Measurements from ENCODE around the gene PTPN4. TPM values are rescaled to one million over a fixed set of nuclear protein-coding genes. Genes with fewer than 3 reads are reported as not detected.
A peak's percentile ranks its signal among the peaks of the same experiment; 100 is the strongest.

PTPN4 gene
- total RNA-seq, 1 donor = 19.5 TPM

GRCh38 chr2:120013597-120014223 is 254.0 kb downstream of the PTPN4 start:
- TF ChIP-seq, protein P1, sequence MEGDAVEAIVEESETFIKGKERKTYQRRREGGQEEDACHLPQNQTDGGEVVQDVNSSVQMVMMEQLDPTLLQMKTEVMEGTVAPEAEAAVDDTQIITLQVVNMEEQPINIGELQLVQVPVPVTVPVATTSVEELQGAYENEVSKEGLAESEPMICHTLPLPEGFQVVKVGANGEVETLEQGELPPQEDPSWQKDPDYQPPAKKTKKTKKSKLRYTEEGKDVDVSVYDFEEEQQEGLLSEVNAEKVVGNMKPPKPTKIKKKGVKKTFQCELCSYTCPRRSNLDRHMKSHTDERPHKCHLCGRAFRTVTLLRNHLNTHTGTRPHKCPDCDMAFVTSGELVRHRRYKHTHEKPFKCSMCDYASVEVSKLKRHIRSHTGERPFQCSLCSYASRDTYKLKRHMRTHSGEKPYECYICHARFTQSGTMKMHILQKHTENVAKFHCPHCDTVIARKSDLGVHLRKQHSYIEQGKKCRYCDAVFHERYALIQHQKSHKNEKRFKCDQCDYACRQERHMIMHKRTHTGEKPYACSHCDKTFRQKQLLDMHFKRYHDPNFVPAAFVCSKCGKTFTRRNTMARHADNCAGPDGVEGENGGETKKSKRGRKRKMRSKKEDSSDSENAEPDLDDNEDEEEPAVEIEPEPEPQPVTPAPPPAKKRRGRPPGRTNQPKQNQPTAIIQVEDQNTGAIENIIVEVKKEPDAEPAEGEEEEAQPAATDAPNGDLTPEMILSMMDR (IDR thresholded peaks at IDR 0.05; ENCODE audit: extremely low read depth, low read depth, low read length) = no peak
- H3K4me2 ChIP-seq (ENCODE audit: insufficient read depth, low read length) = peak overlapping the region; percentile 83
- H3K79me2 ChIP-seq (ENCODE audit: insufficient read depth, low read length) = no peaks in the 10 kb centered on the region
- peak overlapping the region; percentile 86 for H3K4me3 ChIP-seq (ENCODE audit: insufficient read depth, low read length)
- peaks cover 10% of the 10 kb centered on the region for H3K4me1 ChIP-seq (ENCODE audit: insufficient read depth, low read length)
- DNase-seq (ENCODE audit: insufficient read length, low spot score, missing footprints) = no peak
- H2AFZ ChIP-seq (ENCODE audit: low read length) = peak overlapping the region; percentile 83
- H3K36me3 ChIP-seq (ENCODE audit: insufficient read depth, low read length) = no peaks in the 10 kb centered on the region
- H3K9me3 ChIP-seq (ENCODE audit: low read depth, low read length) = no peaks in the 10 kb centered on the region
- H3K27me3 ChIP-seq (ENCODE audit: insufficient read depth, low read length) = no peaks in the 10 kb centered on the region
- no peak overlapping the region for H3K27ac ChIP-seq (ENCODE audit: low read depth, low read length)
- H4K20me1 ChIP-seq (ENCODE audit: insufficient read depth, low read length) = no peaks in the 10 kb centered on the region

DNA sequence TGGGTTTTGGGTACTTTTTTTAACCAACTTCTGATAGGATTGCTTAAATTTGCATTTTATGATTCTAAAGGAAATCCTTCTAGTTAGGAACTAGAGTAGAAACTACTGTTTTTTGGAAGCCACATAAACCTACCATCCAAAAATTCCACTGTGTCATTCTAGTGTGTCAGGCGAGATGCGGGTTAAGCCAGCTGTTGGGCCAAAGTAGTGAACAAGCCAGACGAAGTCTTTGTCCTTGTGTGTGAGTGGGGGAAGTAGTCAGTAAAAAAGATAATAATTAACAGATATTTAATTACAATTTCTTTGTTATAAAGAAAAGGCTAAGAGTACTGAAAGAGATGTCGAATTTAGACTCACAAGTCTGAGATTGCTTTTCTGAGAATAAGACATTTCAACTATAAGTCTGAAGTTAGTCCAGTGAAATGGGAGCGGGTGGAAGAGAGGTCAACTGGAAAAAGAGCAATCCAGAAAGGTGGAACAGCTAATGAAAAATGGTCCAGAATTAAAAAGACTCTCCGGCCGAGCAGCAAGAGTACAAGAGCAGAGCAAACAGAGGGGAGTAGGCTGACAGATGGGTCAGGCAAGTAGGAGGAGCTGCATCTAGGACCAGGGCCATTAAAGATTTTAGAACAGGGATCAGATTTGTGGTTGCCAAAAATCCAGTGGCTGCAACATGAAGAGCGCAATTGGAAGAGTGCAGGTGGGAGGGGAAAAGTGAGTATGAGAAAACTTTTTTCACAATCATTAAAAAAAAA is 254.7 kb downstream of the PTPN4 start:
- Histone ChIP-seq H3K4me1 (ENCODE audit: insufficient read depth, low read length) (peaks cover 10% of the 10 kb centered on the region), H3K36me3 (ENCODE audit: insufficient read depth, low read length) (no peaks in the 10 kb centered on the region), H3K4me2 (ENCODE audit: insufficient read depth, low read length) (peak overlapping the region; percentile 83), H3K4me3 (ENCODE audit: insufficient read depth, low read length) (no peak overlapping the region), H4K20me1 (ENCODE audit: insufficient read depth, low read length) (no peaks in the 10 kb centered on the region), H3K27me3 (ENCODE audit: insufficient read depth, low read length) (no peaks in the 10 kb centered on the region), H3K79me2 (ENCODE audit: insufficient read depth, low read length) (no peaks in the 10 kb centered on the region), H3K9me3 (ENCODE audit: low read depth, low read length) (no peaks in the 10 kb centered on the region), H3K27ac (ENCODE audit: low read depth, low read length) (no peak overlapping the region), H2AFZ (ENCODE audit: low read length) (no peak overlapping the region)
- TF ChIP-seq, protein P1 (IDR thresholded peaks at IDR 0.05; ENCODE audit: extremely low read depth, low read depth, low read length) = no peak
- DNase-seq (ENCODE audit: insufficient read length, low spot score, missing footprints) = peak; percentile 43

- TF ChIP-seq, protein P1 (IDR thresholded peaks at IDR 0.05; ENCODE audit: extremely low read depth, low read depth, low read length) = no peak
- H2AFZ ChIP-seq (ENCODE audit: low read length) = no peak overlapping the region
- H3K9me3 ChIP-seq (ENCODE audit: low read depth, low read length) = no peaks in the 10 kb centered on the region
Observed at GRCh38 chr2:120016800-120017199, 257.1 kb downstream of the PTPN4 start.

DNA sequence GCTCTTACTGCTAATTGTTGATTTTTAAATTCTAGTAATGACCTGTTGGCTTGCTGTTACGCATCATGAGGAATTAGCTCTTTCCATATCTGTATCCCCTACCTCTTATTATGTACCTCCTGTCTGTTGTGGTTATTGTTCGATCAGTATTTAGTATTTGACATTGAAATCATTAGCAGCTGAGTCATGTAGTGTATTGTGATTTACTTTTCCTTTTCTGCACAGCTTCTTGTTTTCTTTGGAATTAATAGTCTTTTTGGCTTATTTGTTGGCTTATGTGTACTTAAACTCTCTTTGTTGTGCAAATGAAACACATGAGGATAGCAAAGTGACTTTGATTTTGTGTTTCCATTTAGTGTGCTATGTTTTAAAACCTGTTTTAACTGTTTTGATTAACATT is 257.5 kb downstream of the PTPN4 start:
- Histone ChIP-seq H3K27ac (ENCODE audit: low read depth, low read length) (no peak overlapping the region), H2AFZ (ENCODE audit: low read length) (no peak overlapping the region), H3K27me3 (ENCODE audit: insufficient read depth, low read length) (no peaks in the 10 kb centered on the region), H3K9me3 (ENCODE audit: low read depth, low read length) (no peaks in the 10 kb centered on the region), H4K20me1 (ENCODE audit: insufficient read depth, low read length) (no peaks in the 10 kb centered on the region), H3K4me1 (ENCODE audit: insufficient read depth, low read length) (peaks cover 7% of the 10 kb centered on the region), H3K36me3 (ENCODE audit: insufficient read depth, low read length) (no peaks in the 10 kb centered on the region), H3K4me3 (ENCODE audit: insufficient read depth, low read length) (no peak overlapping the region), H3K4me2 (ENCODE audit: insufficient read depth, low read length) (no peak overlapping the region), H3K79me2 (ENCODE audit: insufficient read depth, low read length) (no peaks in the 10 kb centered on the region)
- peak; percentile 53 for DNase-seq (ENCODE audit: insufficient read length, low spot score, missing footprints)
- TF ChIP-seq, protein P1 (IDR thresholded peaks at IDR 0.05; ENCODE audit: extremely low read depth, low read depth, low read length) = no peak

More at GRCh38 chr2:120016800-120017199, 257.1 kb downstream of the PTPN4 start:
- no peak overlapping the region for H3K4me2 ChIP-seq (ENCODE audit: insufficient read depth, low read length)
- H3K79me2 ChIP-seq (ENCODE audit: insufficient read depth, low read length) = no peaks in the 10 kb centered on the region
- peaks cover 10% of the 10 kb centered on the region for H3K4me1 ChIP-seq (ENCODE audit: insufficient read depth, low read length)
- no peaks in the 10 kb centered on the region for H3K27me3 ChIP-seq (ENCODE audit: insufficient read depth, low read length)
- H3K27ac ChIP-seq (ENCODE audit: low read depth, low read length) = no peak overlapping the region
- H3K36me3 ChIP-seq (ENCODE audit: insufficient read depth, low read length) = no peaks in the 10 kb centered on the region
- H3K4me3 ChIP-seq (ENCODE audit: insufficient read depth, low read length) = no peak overlapping the region
- no peak for DNase-seq (ENCODE audit: insufficient read length, low spot score, missing footprints)
- H4K20me1 ChIP-seq (ENCODE audit: insufficient read depth, low read length) = no peaks in the 10 kb centered on the region

Data from osteoblast (primary cell).